IPS DF 19.7 (cell line): ENCODE results near the gene C11orf98.
"Not testable (repeated sequence)": the region's sequence is repeated elsewhere in the genome, so short reads cannot be mapped to it uniquely, and the experiment has no call there.

ENCODE experiments used
- DNase-seq: peaks from one replicate; pipeline ENCODE4 v3.0.0-alpha.2; 2013; ENCODE audit warnings: low read depth, low spot score

The C11orf98 gene

GRCh38 chr11:62650283-62650682, 14.7 kb downstream of the C11orf98 start:
- DNase-seq, result not testable (repeated sequence)

- no peak for DNase-seq
These were observed 15.5 kb downstream of the C11orf98 start for GRCh38 chr11:62649486-62649885.

- no peak for DNase-seq
These were observed 16.0 kb downstream of the C11orf98 start for GRCh38 chr11:62648967-62649364.

- DNase-seq, result no peak
These were observed 16.6 kb downstream of the C11orf98 start for GRCh38 chr11:62648185-62648966.

GRCh38 chr11:62647609-62648005, 17.4 kb downstream of the C11orf98 start:
- DNase-seq, result no peak

GRCh38 chr11:62646825-62647608, 18.0 kb downstream of the C11orf98 start:
- DNase-seq, result no peak

GRCh38 chr11:62645946-62646824, 18.8 kb downstream of the C11orf98 start, which contains the start of gene GANAB:
GANAB (minus strand) TSS chr11:62646613; CDS start chr11:62646599, 14 bp downstream.
- DNase-seq, result peak; percentile 75

GRCh38 chr11:62645671-62645945, 19.4 kb downstream of the C11orf98 start:
- no peak for DNase-seq

GRCh38 chr11:62644220-62644619, 20.8 kb downstream of the C11orf98 start:
- DNase-seq, result no peak

- no peak for DNase-seq
These were observed 32.5 kb downstream of the C11orf98 start for GRCh38 chr11:62632492-62632891.

- no peak for DNase-seq
These were observed 37.3 kb downstream of the C11orf98 start for GRCh38 chr11:62627713-62628112.

- DNase-seq, result no peak
These were observed 42.4 kb downstream of the C11orf98 start for GRCh38 chr11:62622476-62623089.

GRCh38 chr11:62621567-62622470, 43.2 kb downstream of the C11orf98 start, which contains the start of gene B3GAT3:
B3GAT3 (minus strand) TSS chr11:62621986; CDS start chr11:62621947, 39 bp downstream.
- DNase-seq, result peak; percentile 95

GRCh38 chr11:62621027-62621566, 43.9 kb downstream of the C11orf98 start:
- no peak for DNase-seq

- DNase-seq, result not testable (repeated sequence)
These were observed 48.1 kb downstream of the C11orf98 start for GRCh38 chr11:62616957-62617356.

GRCh38 chr11:62615521-62615920, 49.5 kb downstream of the C11orf98 start:
- no peak for DNase-seq

- no peak for DNase-seq
These were observed 50.7 kb downstream of the C11orf98 start for GRCh38 chr11:62614275-62614674.

GRCh38 chr11:62613291-62613778, 51.7 kb downstream of the C11orf98 start:
- no peak for DNase-seq
